Breast epithelium (tissue), 3 donors: ENCODE measurements around the gene CHMP3.

ENCODE experiments used
- POLR2A ChIP-seq: fragments of 450-650 bp; IDR thresholded peaks from one replicate; pipeline ENCODE4 v1.6.1; 2016; ENCODE audit warnings: antibody characterized with exemption, mild to moderate bottlenecking, moderate library complexity
- POLR2AphosphoS5 ChIP-seq, 3 donors: sonication (generic); formaldehyde crosslinking; IDR thresholded peaks; one replicate each; pipeline ENCODE4 v1.6.1; 2017; ENCODE audit warnings: antibody characterized with exemption in 3 of 3
- TF ChIP-seq, protein P1 (sequence below), 3 donors: fragments of 450-650 bp; IDR thresholded peaks; one replicate each; pipeline ENCODE4 v1.5.1; 2016 to 2017; ENCODE audit warnings: antibody characterized with exemption in 3 of 3, mild to moderate bottlenecking in 3 of 3, moderate library complexity in 3 of 3

DNA sequence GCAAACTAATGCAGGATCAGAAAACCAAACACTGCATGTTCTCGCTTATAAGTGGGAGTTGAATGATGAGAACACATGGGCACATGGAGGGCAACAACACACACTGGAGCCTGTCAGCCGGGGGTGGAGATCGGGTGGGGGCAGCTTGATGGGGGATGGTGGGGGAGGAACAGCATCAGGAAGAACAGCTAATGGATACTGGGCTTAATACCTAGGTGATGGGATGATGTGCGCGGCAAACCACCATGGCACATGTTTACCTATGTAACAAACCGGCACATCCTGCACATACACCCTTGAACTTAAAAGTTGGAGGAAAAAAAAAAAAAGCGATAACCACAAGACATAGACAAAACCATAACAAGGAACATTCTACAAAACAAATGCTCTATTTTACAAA is 10.4 kb downstream of the CHMP3 start:
- TF ChIP-seq, protein P1, sequence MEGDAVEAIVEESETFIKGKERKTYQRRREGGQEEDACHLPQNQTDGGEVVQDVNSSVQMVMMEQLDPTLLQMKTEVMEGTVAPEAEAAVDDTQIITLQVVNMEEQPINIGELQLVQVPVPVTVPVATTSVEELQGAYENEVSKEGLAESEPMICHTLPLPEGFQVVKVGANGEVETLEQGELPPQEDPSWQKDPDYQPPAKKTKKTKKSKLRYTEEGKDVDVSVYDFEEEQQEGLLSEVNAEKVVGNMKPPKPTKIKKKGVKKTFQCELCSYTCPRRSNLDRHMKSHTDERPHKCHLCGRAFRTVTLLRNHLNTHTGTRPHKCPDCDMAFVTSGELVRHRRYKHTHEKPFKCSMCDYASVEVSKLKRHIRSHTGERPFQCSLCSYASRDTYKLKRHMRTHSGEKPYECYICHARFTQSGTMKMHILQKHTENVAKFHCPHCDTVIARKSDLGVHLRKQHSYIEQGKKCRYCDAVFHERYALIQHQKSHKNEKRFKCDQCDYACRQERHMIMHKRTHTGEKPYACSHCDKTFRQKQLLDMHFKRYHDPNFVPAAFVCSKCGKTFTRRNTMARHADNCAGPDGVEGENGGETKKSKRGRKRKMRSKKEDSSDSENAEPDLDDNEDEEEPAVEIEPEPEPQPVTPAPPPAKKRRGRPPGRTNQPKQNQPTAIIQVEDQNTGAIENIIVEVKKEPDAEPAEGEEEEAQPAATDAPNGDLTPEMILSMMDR (IDR thresholded peaks at IDR 0.05) = no peak
- TF ChIP-seq POLR2A (no peak), POLR2AphosphoS5 (IDR thresholded peaks at IDR 0.05) (no peak)
